ENCODE measurements around the gene SLC2A2. TPM values are rescaled to one million over a fixed set of nuclear protein-coding genes. Genes with fewer than 3 reads are reported as not detected.
A peak's percentile ranks its signal among the peaks of the same experiment; 100 is the strongest.

The SLC2A2 gene
- total and polyA plus RNA-seq, 2 donors (not counting 1 experiment from before 2014, with no cell fraction given) = not detected

GRCh38 chr3:171021377-171021776 is 5.1 kb downstream of the SLC2A2 start:
- Histone ChIP-seq H3K36me3 (ENCODE audit: control insufficient read depth, insufficient read depth, low read length) (no peaks in the 10 kb centered on the region), H3K4me1 (ENCODE audit: control insufficient read depth, extremely low read depth, insufficient read depth, low read length) (no peaks in the 10 kb centered on the region), H3K9ac (ENCODE audit: insufficient read depth, low read length) (no peak overlapping the region), H4K20me1 (ENCODE audit: control insufficient read depth, extremely low read depth, insufficient read depth, low read length) (no peaks in the 10 kb centered on the region), H3K4me2 (ENCODE audit: extremely low read depth, insufficient read depth, low read length) (no peak overlapping the region), H3K27ac (ENCODE audit: insufficient read depth, low read length) (no peak overlapping the region), H3K9me3 (ENCODE audit: control insufficient read depth, insufficient read depth, low read depth, low read length) (no peaks in the 10 kb centered on the region), H3K4me3 (replicated peaks in 1 of 4; ENCODE audit: control extremely low read depth in 1 of 4, insufficient read depth in 1 of 4, low read depth in 3 of 4, low read length in 4 of 4) (no peak overlapping the region), H3K27me3 (ENCODE audit: control insufficient read depth, insufficient read depth, low read length) (no peaks in the 10 kb centered on the region), H3K79me2 (ENCODE audit: control insufficient read depth, insufficient read depth, low read length) (no peaks in the 10 kb centered on the region), H2AFZ (ENCODE audit: low read length) (no peak overlapping the region)
- DNase-seq (ENCODE audit: low read depth in 2 of 2) = no peak
- no peak for TF ChIP-seq EZH2 (IDR thresholded peaks at IDR 0.05; ENCODE audit: low read length, missing control alignments)
- TF ChIP-seq CTCF (conservative IDR thresholded peaks at IDR 0.05 in 1 of 2, IDR thresholded peaks at IDR 0.05 in 1 of 2; ENCODE audit: low read depth in 1 of 2, low read length in 2 of 2) = no peak

GRCh38 chr3:171018156-171018935 is 8.2 kb downstream of the SLC2A2 start:
- Histone ChIP-seq H4K20me1 (ENCODE audit: control insufficient read depth, extremely low read depth, insufficient read depth, low read length) (no peaks in the 10 kb centered on the region), H3K4me3 (replicated peaks in 1 of 4; ENCODE audit: control extremely low read depth in 1 of 4, insufficient read depth in 1 of 4, low read depth in 3 of 4, low read length in 4 of 4) (no peak overlapping the region), H3K9me3 (ENCODE audit: control insufficient read depth, insufficient read depth, low read depth, low read length) (no peaks in the 10 kb centered on the region), H3K36me3 (ENCODE audit: control insufficient read depth, insufficient read depth, low read length) (no peaks in the 10 kb centered on the region), H3K4me1 (ENCODE audit: control insufficient read depth, extremely low read depth, insufficient read depth, low read length) (no peaks in the 10 kb centered on the region), H3K27me3 (ENCODE audit: control insufficient read depth, insufficient read depth, low read length) (no peaks in the 10 kb centered on the region), H3K27ac (ENCODE audit: insufficient read depth, low read length) (no peak overlapping the region), H3K4me2 (ENCODE audit: extremely low read depth, insufficient read depth, low read length) (no peak overlapping the region), H3K79me2 (ENCODE audit: control insufficient read depth, insufficient read depth, low read length) (no peaks in the 10 kb centered on the region), H2AFZ (ENCODE audit: low read length) (no peak overlapping the region), H3K9ac (ENCODE audit: insufficient read depth, low read length) (no peak overlapping the region)
- DNase-seq (ENCODE audit: low read depth in 2 of 2) = peak in 1 of 2 donors; percentile 40
- no peak for TF ChIP-seq EZH2 (IDR thresholded peaks at IDR 0.05; ENCODE audit: low read length, missing control alignments)
- TF ChIP-seq CTCF (conservative IDR thresholded peaks at IDR 0.05 in 1 of 2, IDR thresholded peaks at IDR 0.05 in 1 of 2; ENCODE audit: low read depth in 1 of 2, low read length in 2 of 2) = peak in 1 of 2 donors; percentile 27

- Histone ChIP-seq H4K20me1 (ENCODE audit: control insufficient read depth, extremely low read depth, insufficient read depth, low read length) (no peaks in the 10 kb centered on the region), H3K9ac (ENCODE audit: insufficient read depth, low read length) (no peak overlapping the region), H3K36me3 (ENCODE audit: control insufficient read depth, insufficient read depth, low read length) (no peaks in the 10 kb centered on the region), H3K4me2 (ENCODE audit: extremely low read depth, insufficient read depth, low read length) (no peak overlapping the region), H3K4me3 (replicated peaks in 1 of 4; ENCODE audit: control extremely low read depth in 1 of 4, insufficient read depth in 1 of 4, low read depth in 3 of 4, low read length in 4 of 4) (no peak overlapping the region), H2AFZ (ENCODE audit: low read length) (no peak overlapping the region), H3K79me2 (ENCODE audit: control insufficient read depth, insufficient read depth, low read length) (no peaks in the 10 kb centered on the region), H3K4me1 (ENCODE audit: control insufficient read depth, extremely low read depth, insufficient read depth, low read length) (no peaks in the 10 kb centered on the region), H3K27ac (ENCODE audit: insufficient read depth, low read length) (no peak overlapping the region), H3K27me3 (ENCODE audit: control insufficient read depth, insufficient read depth, low read length) (no peaks in the 10 kb centered on the region), H3K9me3 (ENCODE audit: control insufficient read depth, insufficient read depth, low read depth, low read length) (no peaks in the 10 kb centered on the region)
- peak in 1 of 2 donors; percentile 81 for DNase-seq (ENCODE audit: low read depth in 2 of 2)
- no peak for TF ChIP-seq CTCF (conservative IDR thresholded peaks at IDR 0.05 in 1 of 2, IDR thresholded peaks at IDR 0.05 in 1 of 2; ENCODE audit: low read depth in 1 of 2, low read length in 2 of 2)
These were observed 12.4 kb downstream of the SLC2A2 start for GRCh38 chr3:171013822-171014748.
